Left lung (tissue), 10 donors: ENCODE results near the gene MOCOS. TPM values are rescaled to one million over a fixed set of nuclear protein-coding genes. Genes with fewer than 3 reads are reported as not detected.

ENCODE experiments used
- ATAC-seq: fragments of 200-7000 bp; cut with Tn5 transposase; one replicate; pipeline ENCODE4 v1.9.1; 2020; ENCODE audit warnings: moderate library complexity
- DNase-seq, 4 donors: peaks; one replicate each; pipeline ENCODE4 v3.0.0-alpha.2; 2013 to 2020
- H3K27ac ChIP-seq, 2 donors: fragments of 200-600 bp; sonication (generic) in 1 of 2; one replicate each; pipeline versions ENCODE4 v1.5.0 to v1.8.0; 2020 to 2021
- H3K27me3 ChIP-seq, 2 donors: fragments of 200-600 bp; sonication (generic) in 1 of 2; one replicate each; pipeline versions ENCODE4 v1.5.0 to v1.8.0; 2020 to 2021
- H3K36me3 ChIP-seq, 2 donors: fragments of 200-600 bp; sonication (generic) in 1 of 2; one replicate each; pipeline versions ENCODE4 v1.5.0 to v1.8.0; 2020 to 2021
- H3K4me1 ChIP-seq, 2 donors: fragments of 200-600 bp; one replicate each; pipeline ENCODE4 v1.8.0; 2021
- H3K4me3 ChIP-seq, 2 donors: fragments of 200-600 bp; sonication (generic) in 1 of 2; one replicate each; pipeline versions ENCODE4 v1.5.0 to v1.8.0; 2020 to 2021; ENCODE audit warnings: mild to moderate bottlenecking in 1 of 2
- H3K9me3 ChIP-seq, 2 donors: fragments of 200-600 bp; sonication (generic) in 1 of 2; one replicate each; pipeline versions ENCODE4 v1.5.0 to v1.8.0; 2020 to 2021
- CTCF ChIP-seq, 2 donors: fragments of 200-600 bp; sonication (generic) in 1 of 2; IDR thresholded peaks; one replicate each; pipeline versions ENCODE4 v1.5.0 to v1.8.0; 2021; ENCODE audit warnings: antibody characterized with exemption in 2 of 2
- intact Hi-C, 2 donors: fragments of 100-400 bp; cut with DNase I; formaldehyde crosslinking; loops; one replicate each; pipeline versions ENCODE4 v1.11.2 to v1.14.2; 2022
- polyA plus RNA-seq, 6 donors: library from polyadenylated mRNA; unstranded; fragments of 120-200 nt; gene quantifications; one replicate each; pipeline ENCODE4 v1.2.1, GENCODE V29; 2013; ENCODE audit not compliant: insufficient read length in 6 of 6
- total RNA-seq, 2 donors: library from RNA; stranded (reverse); fragmentation: NEBNext Ultra II Directional; extraction: Animal tissue kit (Norgen Biotek cat#: 25700); gene quantifications; one replicate each; pipeline ENCODE4 v1.2.1, GENCODE V29; 2021
- donor health status: DM: no; HTN: yes; CAD: no.
- donor health status: DM: no; HTN: no; CAD: no.

The MOCOS gene
- total and polyA plus RNA-seq, 8 donors, result 0.60 to 5.5 (median 1.2) TPM

- H3K36me3 ChIP-seq, result no peaks in the 10 kb centered on the region
- intact Hi-C loops, result no loop called here
Measured at GRCh38 chr18:36312806-36313395, 125.6 kb downstream of the MOCOS start.

GRCh38 chr18:36314098-36314497 is 126.8 kb downstream of the MOCOS start:
- TF ChIP-seq CTCF (IDR thresholded peaks at IDR 0.05), result no peak
- no peak for DNase-seq
- Histone ChIP-seq H3K27ac (no peak overlapping the region), H3K4me3 (no peak overlapping the region), H3K36me3 (no peaks in the 10 kb centered on the region), H3K9me3 (peaks cover 0 to 15% of the 10 kb centered on the region in 2 donors), H3K27me3 (peaks cover 0 to 27% of the 10 kb centered on the region in 2 donors), H3K4me1 (no peaks in the 10 kb centered on the region)
- no peak for ATAC-seq
- intact Hi-C loops, result no loop called here

More at GRCh38 chr18:36312806-36313395, 125.6 kb downstream of the MOCOS start:
- Histone ChIP-seq H3K4me1 (no peaks in the 10 kb centered on the region), H3K27ac (no peak overlapping the region), H3K27me3 (peaks cover 0 to 31% of the 10 kb centered on the region in 2 donors), H3K4me3 (no peak overlapping the region), H3K9me3 (peaks cover 0 to 5% of the 10 kb centered on the region in 2 donors)
- no peak for TF ChIP-seq CTCF (IDR thresholded peaks at IDR 0.05)
- ATAC-seq (no peak), DNase-seq (no peak)

DNA sequence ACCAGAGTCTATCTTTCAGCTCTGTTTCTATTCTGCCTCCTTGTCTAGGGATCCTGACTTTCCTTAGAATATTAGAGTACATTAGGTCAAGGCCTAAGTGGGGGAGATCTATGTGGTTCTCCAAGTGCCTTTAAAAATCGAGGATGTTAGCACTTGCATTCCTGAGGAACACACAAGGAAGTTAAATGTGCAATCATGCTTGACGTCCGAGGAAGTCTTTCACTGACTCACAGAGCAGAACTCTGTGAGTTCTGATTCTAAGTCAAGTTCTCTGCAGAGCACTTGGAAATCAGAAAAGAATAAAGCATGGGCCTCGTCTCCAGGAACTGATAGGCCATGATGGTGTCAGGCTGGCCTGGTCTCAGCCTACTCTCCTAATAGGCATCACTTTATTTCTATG is 127.5 kb downstream of the MOCOS start:
- ATAC-seq, result peak; percentile 16
- no peaks in the 10 kb centered on the region for H3K36me3 ChIP-seq
- TF ChIP-seq CTCF (IDR thresholded peaks at IDR 0.05), result no peak
- no peaks in the 10 kb centered on the region for H3K4me1 ChIP-seq
- intact Hi-C loops, result no loop called here
- no peak overlapping the region for H3K4me3 ChIP-seq
- peaks cover 0 to 21% of the 10 kb centered on the region in 2 donors for H3K27me3 ChIP-seq
- no peak overlapping the region for H3K27ac ChIP-seq
- H3K9me3 ChIP-seq, result peaks cover 0 to 18% of the 10 kb centered on the region in 2 donors
- DNase-seq, result no peak

DNA sequence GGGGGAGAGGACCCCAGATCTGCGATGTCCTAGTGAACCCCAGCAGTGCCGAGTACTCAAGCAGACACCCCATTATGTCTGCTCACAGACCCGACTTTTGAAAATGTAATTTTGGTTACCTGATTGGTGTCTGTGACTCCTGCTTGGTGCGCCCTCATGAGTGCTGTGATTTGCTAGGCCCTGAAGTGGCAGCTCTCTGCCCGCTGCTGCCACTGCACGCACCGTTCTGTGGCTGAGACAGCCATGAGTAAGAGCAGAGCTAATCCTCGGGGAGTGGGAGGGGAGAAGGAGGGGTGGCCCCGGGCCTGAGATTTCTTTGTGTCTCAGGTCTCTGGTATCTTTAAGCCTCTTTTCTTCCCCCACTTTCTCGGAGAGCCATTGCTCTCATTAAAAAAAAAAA is 128.4 kb downstream of the MOCOS start:
- no peak for TF ChIP-seq CTCF (IDR thresholded peaks at IDR 0.05)
- no peak for DNase-seq
- Histone ChIP-seq H3K27ac (no peak overlapping the region), H3K36me3 (no peaks in the 10 kb centered on the region), H3K4me3 (no peak overlapping the region), H3K9me3 (peaks cover 0 to 18% of the 10 kb centered on the region in 2 donors), H3K27me3 (peaks cover 0 to 16% of the 10 kb centered on the region in 2 donors), H3K4me1 (no peaks in the 10 kb centered on the region)
- intact Hi-C loops, result no loop called here
- ATAC-seq, result no peak

- DNase-seq, result no peak
- H3K4me1 ChIP-seq, result no peaks in the 10 kb centered on the region
- peaks cover 0 to 13% of the 10 kb centered on the region in 2 donors for H3K27me3 ChIP-seq
- no peak for TF ChIP-seq CTCF (IDR thresholded peaks at IDR 0.05)
- H3K36me3 ChIP-seq, result no peaks in the 10 kb centered on the region
- no peak overlapping the region for H3K27ac ChIP-seq
- no peak for ATAC-seq
- intact Hi-C loops, result no loop called here
- peaks cover 0 to 18% of the 10 kb centered on the region in 2 donors for H3K9me3 ChIP-seq
- H3K4me3 ChIP-seq, result no peak overlapping the region
Measured at GRCh38 chr18:36316246-36316645, 128.9 kb downstream of the MOCOS start.

Other genes with a start within 250 kb of the MOCOS start
- gene RPRD1A, start 119.9 kb upstream of the MOCOS start, total RNA-seq, result 10 to 100 TPM; 37.3 to 38.0 TPM
- gene RPRD1A, start 119.9 kb upstream of the MOCOS start, polyA plus RNA-seq, result 10 to 100 TPM; 53.9 to 63.7 (median 58.4) TPM
- gene SLC39A6, start 58.2 kb upstream of the MOCOS start, total RNA-seq, result 10 to 100 TPM; 33.8 to 33.9 TPM
- gene SLC39A6, start 58.2 kb upstream of the MOCOS start, polyA plus RNA-seq, result 10 to 100 TPM; 47.2 to 62.9 (median 55.7) TPM
- 10 to 100 TPM; 55.6 to 61.4 TPM for gene ELP2, start 57.6 kb upstream of the MOCOS start, total RNA-seq
- gene ELP2, start 57.6 kb upstream of the MOCOS start, polyA plus RNA-seq, result 100 to 1,000 TPM; 117 to 154 (median 128) TPM
- 1 to 10 TPM in 1 of 2 donors, under 1 TPM in 1; 0.55 to 1.0 TPM for gene FHOD3, start 110.2 kb downstream of the MOCOS start, total RNA-seq
- 1 to 10 TPM; 1.3 to 2.9 (median 1.7) TPM for gene FHOD3, start 110.2 kb downstream of the MOCOS start, polyA plus RNA-seq